ENCODE data around the gene ABCC10.
"Not testable (repeated sequence)": the region's sequence is repeated elsewhere in the genome, so short reads cannot be mapped to it uniquely, and the experiment has no call there.

ABCC10 gene

DNA sequence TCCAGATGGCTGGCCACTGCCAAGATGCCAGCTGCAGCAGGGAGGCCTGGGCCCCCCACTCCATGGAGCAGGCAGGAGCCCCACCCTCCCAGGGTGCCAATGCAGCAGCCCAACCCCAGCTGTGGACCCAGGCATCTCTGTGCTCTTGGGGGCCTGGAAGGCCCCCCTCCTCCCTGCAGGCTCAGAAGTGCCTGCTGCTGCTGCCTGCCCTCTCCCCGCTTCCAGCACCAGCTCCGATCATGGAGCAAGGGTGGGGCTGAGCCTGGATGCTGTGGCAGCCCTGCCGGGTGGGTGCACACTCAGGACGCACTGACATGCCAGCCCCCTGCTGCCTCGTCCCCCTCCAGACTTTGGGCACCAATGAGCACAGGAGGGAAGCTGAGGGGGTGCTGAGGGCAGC is 14.8 kb upstream of the ABCC10 start:
- no peak for DNase-seq (ENCODE audit: low read depth, low spot score)

DNA sequence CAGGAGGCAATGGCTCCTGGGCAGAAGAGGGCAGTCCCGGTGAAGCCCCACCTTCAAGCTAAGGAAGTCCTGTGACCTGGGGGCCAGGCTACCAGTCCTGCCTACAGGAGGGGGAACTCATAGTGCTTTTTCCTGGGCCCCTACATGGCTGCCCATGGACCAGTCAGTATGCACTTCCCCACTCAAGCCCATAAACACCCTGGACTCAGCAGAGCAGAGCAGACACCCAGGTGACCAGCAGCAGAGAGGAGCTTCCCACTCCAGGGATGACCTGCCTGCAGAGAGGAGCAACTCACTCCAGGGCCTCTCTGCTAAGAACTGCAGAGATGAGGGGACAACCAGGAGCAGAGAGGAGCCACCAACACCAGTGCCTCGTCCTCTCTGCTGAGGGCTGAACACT is 14.3 kb upstream of the ABCC10 start:
- no peak for DNase-seq (ENCODE audit: low read depth, low spot score)

DNA sequence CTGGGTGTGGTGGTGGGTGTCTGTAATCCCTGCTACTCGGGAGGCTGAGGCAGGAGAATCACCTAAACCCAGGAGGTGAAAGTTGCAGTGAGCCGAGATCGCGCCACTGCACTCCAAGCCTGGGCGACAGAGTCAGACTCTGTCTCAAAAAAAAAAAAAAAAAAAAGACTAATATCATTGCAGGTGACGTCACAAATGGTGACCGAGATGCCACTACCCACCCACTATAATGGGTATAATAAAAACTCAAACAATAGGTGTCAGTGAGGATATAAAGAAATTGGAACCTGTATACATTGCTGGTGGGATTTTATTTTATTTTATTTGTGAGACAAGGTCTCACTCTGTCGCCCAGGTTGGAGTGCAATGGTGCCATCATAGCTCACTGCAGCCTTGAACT is 12.1 kb upstream of the ABCC10 start:
- DNase-seq (ENCODE audit: low read depth, low spot score): not testable (repeated sequence)

DNA sequence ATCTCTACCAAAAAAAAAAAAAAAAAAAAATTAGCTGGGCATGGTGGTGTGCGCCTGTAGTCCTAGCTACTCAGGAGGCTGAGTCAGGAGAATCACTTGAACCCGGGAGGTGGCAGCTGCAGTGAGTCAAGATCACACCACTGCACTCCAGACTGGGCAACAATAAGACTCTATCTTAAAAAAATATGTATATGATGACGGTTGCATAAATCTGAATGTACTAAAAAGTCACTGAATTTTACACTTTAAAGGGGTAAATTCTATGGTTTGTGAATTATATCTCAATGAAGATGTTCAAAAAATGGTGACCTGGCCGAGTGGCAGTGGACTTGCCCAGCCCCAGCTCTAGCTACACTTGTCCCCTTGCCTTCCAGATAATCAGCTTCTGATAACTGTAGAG is 10.4 kb upstream of the ABCC10 start:
- DNase-seq (ENCODE audit: low read depth, low spot score): no peak

DNA sequence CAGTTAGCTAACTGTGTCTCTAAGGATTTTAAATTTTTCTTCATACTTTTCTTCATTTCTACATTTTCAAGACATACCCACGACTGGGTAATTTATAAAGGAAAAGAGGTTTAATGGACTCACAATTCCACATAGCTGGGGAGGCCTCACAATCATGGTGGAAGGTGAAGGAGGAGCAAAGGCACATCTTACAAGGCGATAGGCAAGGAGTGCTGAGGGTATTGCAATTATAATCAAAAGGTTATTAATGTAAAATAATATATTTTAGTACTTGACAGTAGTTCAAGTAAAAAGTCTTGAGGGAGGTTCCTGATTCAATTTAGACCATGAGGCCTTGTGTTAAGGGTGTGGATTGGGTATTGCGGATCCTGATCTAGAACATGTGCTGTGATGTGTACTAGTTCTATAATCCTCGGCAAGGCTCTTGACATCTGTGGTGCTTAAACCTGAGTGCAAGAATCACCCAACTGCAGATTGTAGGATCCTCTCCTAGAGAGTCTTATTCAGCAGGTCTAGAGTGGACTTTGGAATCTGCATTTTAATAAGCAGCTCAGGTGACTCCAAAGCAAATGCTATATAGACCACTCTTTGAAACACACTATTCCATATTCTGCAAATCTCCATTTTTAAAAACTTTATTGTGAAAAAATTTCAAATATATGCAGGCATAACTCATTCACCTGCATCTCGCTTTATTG is 7.2 kb upstream of the ABCC10 start:
- DNase-seq (ENCODE audit: low read depth, low spot score): no peak

DNA sequence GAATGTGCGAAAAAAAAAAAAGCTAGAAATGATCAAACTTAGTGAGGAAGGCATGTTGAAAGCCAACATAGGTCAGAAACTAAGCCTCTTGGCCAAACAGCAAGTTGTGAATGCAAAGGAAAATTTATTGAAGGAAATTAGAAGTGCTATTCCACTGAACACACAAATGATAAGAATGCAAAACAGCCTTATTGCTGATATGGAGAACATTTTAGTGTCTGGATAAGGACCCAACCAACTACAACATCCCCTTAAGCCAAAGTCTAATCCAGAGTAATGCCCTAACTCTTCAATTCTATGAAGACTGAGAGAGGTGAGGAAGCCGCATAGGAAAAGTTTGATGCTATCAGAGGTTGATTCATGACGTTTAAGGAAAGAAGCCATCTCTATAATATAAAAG is 5.5 kb upstream of the ABCC10 start:
- DNase-seq (ENCODE audit: low read depth, low spot score): no peak

DNA sequence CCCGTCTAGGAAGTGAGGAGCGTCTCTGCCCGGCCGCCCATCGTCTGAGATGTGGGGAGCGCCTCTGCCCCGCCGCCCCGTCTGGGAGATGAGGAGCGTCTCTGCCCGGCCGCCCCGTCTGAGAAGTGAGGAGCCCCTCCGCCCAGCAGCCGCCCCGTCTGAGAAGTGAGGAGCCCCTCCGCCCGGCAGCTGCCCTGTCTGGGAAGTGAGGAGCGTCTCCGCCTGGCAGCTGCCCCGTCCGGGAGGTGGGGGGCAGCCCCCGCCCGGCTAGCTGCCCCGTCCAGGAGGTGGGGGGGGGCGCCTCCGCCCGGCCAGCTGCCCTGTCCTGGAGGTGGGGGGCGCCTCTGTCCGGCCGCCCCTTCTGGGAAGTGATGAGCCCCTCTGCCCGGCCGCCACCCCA is 2.3 kb upstream of the ABCC10 start:
- not testable (repeated sequence) for DNase-seq (ENCODE audit: low read depth, low spot score)

DNA sequence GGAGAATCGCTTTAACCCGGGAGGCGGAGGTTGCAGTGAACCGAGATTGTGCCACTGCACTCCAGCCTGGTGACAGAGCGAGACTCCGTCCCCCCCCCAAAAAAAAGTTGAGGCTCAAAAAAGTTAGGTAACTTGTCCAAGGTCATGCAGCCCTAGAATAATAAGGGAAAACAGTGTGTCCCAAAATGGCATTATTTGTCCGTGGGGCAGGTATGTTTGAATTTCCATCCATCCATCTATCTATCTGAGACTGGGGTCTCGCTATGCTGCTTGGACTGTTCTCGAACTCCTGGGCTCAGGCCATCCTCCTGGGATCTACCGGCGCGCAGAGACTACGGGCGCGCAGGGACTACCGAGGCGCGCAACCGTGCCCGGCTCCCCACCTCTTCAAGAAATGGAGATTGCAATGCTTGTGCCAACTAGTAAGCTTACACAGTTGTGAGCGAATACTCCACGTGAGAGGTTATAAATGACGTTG is 374 bp upstream of the ABCC10 start:
- DNase-seq (ENCODE audit: low read depth, low spot score): no peak

DNA sequence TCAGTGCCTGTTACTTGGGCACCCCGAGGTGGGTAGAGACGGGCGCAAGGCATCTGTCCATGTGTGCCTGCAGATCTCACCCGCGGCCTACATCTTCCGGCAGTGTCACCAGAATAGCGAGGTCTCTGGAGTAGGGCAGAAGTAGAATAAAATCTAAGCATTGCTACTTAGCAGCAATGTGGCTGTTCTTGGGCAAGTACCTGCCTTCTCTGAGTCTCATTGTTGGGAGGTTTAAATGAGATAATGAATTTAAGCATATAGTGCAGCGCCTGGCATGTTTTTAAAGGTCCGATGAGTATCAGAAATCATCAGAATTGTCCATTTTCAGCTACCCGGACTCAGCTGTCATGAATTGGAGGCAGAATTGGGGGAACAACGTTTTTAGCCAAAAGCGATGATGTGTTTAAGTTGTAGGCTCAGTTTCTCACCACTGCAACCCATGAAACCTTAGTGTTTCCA is 800 bp downstream of the ABCC10 start:
- no peak for DNase-seq (ENCODE audit: low read depth, low spot score)

DNA sequence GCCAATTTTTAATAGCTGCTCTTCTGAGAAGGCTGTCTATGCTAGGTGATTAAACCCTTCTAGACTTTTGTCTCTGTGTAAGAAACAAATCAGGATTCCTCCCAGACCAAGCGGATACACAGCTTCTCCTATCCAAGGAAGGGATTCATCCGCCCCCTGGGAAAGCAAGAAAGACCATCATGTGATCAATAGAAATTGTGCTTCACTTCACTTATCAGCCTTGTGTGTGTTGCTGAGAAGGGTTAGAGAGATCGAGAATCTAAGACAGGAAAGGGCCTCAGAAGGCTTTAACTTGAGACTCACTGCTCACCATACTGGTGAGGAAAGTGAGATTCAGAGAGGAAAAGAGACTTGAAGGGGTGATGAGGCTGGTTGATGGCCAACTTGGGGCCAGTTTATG is 1.5 kb downstream of the ABCC10 start:
- DNase-seq (ENCODE audit: low read depth, low spot score): no peak

DNA sequence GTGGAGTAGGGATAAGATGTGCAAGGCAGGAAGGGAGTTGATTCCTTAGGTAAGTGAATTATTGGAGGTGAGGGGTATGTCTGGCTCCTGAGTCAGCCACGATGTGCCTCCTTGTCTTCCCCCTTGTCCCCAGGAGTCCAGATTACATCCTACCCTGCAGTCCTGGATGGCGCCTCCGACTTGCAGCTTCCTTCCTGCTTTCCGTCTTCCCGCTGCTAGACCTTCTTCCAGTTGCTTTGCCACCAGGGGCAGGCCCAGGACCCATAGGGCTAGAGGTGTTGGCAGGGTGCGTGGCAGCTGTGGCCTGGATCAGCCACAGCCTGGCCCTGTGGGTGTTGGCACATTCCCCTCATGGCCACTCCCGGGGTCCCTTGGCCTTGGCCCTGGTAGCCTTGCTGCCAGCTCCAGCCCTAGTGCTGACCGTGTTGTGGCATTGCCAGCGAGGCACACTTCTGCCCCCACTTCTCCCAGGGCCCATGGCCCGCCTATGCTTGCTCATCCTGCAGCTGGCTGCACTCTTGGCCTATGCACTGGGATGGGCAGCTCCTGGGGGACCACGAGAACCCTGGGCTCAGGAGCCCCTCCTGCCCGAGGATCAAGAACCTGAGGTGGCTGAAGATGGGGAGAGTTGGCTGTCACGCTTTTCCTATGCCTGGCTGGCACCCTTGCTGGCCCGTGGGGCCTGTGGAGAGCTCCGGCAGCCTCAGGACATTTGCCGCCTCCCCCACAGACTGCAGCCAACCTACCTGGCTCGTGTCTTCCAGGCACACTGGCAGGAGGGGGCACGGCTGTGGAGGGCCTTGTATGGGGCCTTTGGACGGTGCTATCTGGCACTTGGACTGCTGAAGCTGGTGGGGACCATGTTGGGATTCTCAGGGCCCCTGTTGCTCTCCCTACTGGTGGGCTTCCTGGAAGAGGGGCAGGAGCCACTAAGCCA is 4.9 kb downstream of the ABCC10 start:
- DNase-seq (ENCODE audit: low read depth, low spot score): no peak

DNA sequence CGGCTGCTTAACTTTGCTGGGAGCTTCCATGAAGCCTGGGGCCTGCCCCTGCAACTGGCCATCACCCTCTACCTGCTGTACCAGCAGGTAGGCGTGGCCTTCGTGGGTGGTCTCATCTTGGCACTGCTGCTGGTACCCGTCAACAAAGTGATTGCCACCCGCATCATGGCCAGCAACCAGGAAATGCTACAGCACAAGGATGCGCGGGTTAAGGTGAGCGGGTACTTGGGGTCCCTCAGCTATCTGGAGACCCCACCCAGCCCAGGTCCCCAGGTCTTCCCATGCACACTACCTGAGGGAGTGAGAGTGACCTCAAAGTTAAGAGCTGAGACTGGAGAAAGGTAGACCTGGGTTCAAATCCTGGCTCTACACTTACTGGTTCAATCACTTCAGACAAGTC is 5.8 kb downstream of the ABCC10 start:
- no peak for DNase-seq (ENCODE audit: low read depth, low spot score)

DNA sequence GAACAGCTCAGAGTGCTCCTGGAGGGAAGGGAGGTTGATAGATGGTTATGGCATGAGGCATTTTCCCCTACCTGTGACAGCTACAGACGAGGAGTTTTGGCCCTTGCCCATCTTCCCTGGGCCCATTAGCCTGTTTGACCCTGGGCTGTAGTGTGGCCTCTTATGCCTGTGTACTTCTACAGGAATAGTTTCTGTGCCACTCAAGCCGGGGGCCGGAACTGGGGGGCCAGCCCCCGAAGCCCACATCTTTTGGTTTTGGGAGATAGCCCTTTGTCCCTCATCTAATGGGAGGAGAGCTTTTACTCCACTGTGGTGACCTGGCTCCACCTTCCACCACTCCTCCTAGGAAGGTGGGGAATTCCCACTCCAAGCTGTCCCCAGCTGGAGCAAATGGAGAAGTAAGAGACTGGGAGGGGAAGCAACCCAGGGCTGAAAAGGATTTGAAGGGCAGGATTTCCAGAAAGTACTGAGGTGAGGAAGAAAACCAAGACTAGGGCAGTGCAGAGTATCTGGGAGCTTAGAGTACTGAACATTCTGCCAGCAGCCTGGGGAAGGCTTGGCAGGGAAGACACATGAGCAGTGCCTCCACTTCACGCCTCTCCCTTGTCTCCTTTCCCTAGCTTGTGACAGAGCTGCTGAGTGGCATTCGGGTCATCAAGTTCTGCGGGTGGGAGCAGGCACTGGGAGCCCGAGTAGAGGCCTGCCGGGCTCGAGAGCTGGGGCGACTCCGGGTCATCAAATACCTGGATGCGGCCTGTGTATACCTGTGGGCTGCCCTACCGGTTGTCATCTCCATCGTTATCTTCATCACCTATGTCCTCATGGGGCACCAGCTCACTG is 6.9 kb downstream of the ABCC10 start:
- no peak for DNase-seq (ENCODE audit: low read depth, low spot score)

DNA sequence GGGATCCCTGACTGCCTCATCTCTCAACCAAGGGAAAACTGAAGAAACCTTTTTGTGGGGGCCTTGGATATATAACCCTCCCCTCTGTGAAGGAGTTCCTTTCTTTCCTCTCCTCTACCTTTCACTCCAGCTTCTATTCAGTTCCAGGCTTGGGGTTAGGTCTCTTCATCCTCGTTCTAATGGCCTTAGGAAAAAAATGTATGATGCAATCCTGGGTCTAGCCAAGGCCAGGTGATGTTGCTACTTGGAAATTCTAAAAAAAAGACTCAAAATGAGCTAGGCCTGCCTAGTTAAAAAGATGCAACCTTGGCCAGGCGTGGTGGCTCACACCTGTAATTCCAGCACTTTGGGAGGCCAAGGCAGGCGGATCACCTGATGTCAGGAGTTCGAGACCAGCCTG is 7.6 kb downstream of the ABCC10 start:
- DNase-seq (ENCODE audit: low read depth, low spot score): no peak

DNA sequence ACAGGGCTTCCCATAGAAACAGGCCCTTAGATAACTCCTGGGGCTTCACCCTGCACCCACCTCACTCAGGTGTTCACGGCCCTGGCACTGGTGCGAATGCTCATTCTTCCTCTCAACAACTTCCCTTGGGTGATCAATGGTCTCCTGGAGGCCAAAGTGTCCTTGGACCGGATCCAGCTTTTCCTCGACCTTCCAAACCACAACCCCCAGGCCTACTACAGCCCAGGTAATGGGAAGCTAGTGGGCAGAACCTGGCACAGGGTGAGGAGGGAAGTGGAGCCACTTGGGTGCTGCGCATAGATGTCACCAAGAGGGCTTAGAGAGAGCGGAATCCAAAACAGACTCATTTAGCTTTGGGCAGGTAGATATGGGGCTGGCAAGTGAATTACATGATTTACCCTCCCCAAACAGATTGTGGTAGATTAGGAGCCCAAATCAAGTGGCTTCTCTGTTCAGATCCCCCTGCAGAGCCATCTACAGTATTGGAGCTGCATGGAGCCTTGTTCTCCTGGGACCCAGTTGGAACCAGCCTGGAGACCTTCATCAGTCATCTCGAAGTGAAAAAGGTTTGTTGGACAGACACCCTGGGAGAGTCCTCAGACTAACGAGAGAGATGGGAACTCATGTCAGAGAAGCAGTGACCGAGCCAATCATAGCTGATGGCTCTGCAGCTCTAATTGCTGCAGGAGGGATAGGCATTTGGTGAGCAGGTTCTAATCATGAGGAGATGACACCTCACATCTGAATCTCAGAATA is 8.5 kb downstream of the ABCC10 start:
- DNase-seq (ENCODE audit: low read depth, low spot score): no peak

DNA sequence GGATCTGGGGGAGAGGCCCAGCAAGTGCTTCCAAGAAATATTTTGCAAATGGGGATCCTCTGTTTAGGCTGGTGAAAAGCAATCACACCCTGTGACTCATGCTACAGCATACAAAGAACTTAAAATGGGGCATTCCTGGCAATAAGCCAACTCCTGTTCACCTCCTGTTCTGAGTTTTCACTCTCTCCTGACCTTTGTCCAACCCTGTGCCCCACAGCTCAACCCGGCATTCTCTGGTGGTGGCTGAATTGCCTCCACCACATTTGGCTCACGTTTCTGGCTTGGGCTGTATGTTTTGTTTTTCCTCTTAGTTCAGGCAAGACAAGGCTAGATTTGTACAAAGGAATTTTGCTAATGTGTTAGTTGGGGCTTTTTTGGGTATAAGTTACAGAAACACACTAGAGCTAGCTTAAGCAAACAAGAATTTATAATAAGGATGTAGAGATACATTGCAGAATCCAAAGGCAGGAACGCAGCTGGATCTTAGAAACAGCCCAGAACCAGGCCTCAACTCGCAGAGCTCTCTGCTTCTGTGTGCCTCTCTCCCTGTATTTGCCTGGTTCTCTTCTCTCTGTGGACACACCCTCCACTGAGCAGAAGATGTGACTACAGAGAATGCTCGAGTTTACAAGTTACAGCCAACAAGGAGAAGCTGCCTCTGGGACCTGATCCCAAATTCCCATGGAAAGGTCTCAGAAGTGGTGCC is 9.4 kb downstream of the ABCC10 start:
- DNase-seq (ENCODE audit: low read depth, low spot score): peak; percentile 94

DNA sequence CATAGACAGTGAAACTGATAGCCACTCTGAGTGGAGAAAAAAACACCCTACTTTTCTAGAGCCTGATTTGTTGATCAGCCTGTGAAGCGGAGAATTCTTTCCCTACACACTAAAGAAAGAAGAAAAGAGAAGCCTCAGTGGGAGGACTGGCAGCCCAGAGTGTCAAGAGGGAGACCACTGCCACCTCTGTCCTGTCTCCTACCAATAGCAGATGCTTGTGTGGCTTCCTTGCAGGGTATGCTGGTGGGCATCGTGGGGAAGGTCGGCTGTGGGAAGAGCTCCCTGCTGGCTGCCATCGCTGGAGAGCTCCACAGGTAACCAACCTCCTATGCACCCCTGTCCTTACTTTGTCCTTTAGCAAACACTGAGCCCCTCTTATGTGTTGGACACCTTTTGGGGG is 10.4 kb downstream of the ABCC10 start:
- no peak for DNase-seq (ENCODE audit: low read depth, low spot score)

DNA sequence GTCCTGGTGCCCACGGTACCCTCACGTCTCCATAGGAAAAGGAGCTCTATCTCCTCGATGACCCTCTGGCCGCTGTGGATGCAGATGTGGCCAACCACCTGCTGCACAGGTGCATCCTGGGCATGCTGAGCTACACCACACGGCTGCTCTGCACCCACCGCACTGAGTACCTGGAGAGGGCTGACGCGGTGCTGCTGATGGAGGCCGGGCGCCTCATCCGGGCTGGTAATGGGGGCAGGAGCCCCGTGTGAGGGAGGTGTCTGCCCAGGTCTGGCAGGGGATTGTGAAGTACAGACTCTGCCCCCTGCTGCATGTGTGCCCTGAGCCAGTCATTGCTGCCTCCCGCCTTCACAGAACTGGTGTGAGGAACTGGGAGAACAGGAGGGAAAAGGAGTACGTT is 15.6 kb downstream of the ABCC10 start:
- DNase-seq (ENCODE audit: low read depth, low spot score): no peak

DNA sequence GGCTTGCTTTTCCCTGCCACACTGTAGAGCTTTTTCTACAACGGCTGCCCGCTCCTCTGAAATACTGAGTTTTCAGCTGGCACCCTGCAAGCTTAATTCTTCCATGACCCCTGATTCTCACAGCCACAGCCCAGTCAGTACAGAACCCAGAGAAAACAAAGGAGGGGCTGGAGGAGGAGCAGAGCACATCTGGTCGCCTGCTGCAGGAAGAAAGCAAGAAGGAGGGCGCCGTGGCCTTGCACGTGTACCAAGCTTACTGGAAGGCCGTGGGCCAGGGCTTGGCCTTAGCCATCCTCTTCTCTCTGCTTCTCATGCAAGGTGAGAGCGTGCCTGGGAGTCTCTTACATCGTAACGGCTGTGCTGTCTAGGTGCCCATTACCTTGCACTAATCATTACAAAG is 16.7 kb downstream of the ABCC10 start:
- no peak for DNase-seq (ENCODE audit: low read depth, low spot score)

DNA sequence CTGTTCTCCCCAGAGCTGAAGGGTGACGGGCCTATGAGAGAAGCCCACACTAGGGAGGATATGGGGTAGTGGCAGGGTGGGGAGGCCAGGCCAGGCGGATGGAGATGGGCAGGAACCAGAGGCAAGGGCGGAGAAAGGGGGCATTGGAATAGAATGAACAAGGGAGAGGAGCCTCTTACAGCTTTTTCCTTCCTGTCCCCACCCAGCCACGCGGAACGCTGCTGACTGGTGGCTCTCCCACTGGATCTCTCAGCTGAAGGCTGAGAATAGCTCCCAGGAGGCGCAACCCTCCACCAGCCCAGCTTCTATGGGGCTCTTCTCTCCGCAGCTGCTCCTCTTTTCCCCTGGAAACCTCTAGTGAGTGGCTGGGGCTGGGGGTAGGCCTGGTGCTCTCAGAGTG is 17.2 kb downstream of the ABCC10 start:
- DNase-seq (ENCODE audit: low read depth, low spot score): no peak

DNA sequence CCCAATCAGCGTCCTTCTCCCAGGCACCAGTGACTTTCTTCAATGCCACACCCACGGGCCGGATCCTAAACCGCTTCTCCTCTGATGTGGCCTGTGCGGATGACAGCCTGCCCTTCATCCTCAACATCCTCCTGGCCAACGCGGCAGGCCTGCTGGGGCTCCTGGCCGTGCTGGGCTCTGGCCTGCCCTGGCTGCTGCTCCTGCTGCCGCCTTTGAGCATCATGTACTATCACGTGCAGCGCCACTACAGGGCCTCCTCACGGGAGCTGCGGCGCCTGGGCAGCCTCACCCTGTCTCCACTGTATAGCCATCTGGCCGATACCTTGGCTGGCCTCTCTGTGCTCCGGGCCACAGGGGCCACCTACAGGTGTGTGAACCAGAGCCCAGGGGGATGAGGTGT is 18.2 kb downstream of the ABCC10 start:
- no peak for DNase-seq (ENCODE audit: low read depth, low spot score)
